HG03045 (cell line): Measurements from ENCODE around the gene PHACTR3.

Source experiments
- ATAC-seq: cut with Tn5 transposase; IDR thresholded peaks from one replicate; pipeline ENCODE4 v1.9.1; 2021; ENCODE audit warnings: mild to moderate bottlenecking, moderate library complexity; ENCODE audit not compliant: unreplicated experiment

PHACTR3 gene

GRCh38 chr20:59688999-59689398 is 84.7 kb downstream of the PHACTR3 start:
- no peak for ATAC-seq

GRCh38 chr20:59690101-59690500 is 85.8 kb downstream of the PHACTR3 start:
- ATAC-seq, result no peak

GRCh38 chr20:59690976-59691375 is 86.6 kb downstream of the PHACTR3 start:
- no peak for ATAC-seq

- no peak for ATAC-seq
These were observed 87.8 kb downstream of the PHACTR3 start for GRCh38 chr20:59692139-59692538.

- ATAC-seq, result no peak
These were observed 89.2 kb downstream of the PHACTR3 start for GRCh38 chr20:59693587-59693986.

- ATAC-seq, result no peak
These were observed 92.1 kb downstream of the PHACTR3 start for GRCh38 chr20:59696476-59696875.

GRCh38 chr20:59697068-59697467 is 92.7 kb downstream of the PHACTR3 start:
- ATAC-seq, result no peak

GRCh38 chr20:59698598-59698997 is 94.3 kb downstream of the PHACTR3 start:
- no peak for ATAC-seq

GRCh38 chr20:59701236-59701635 is 96.9 kb downstream of the PHACTR3 start:
- ATAC-seq, result no peak

- no peak for ATAC-seq
These were observed 98.7 kb downstream of the PHACTR3 start for GRCh38 chr20:59703046-59703445.

- ATAC-seq, result no peak
These were observed 101.5 kb downstream of the PHACTR3 start for GRCh38 chr20:59705651-59706399.

GRCh38 chr20:59706400-59706693 is 102.0 kb downstream of the PHACTR3 start:
- no peak for ATAC-seq

GRCh38 chr20:59708326-59708725 is 104.0 kb downstream of the PHACTR3 start:
- ATAC-seq, result no peak

GRCh38 chr20:59709636-59710035 is 105.3 kb downstream of the PHACTR3 start:
- no peak for ATAC-seq

- ATAC-seq, result no peak
These were observed 113.7 kb downstream of the PHACTR3 start for GRCh38 chr20:59718071-59718470.

- ATAC-seq, result no peak
These were observed 114.4 kb downstream of the PHACTR3 start for GRCh38 chr20:59718751-59719150.

GRCh38 chr20:59720013-59720412 is 115.7 kb downstream of the PHACTR3 start:
- no peak for ATAC-seq

GRCh38 chr20:59721386-59721785 is 117.0 kb downstream of the PHACTR3 start:
- no peak for ATAC-seq

- ATAC-seq, result no peak
These were observed 118.8 kb downstream of the PHACTR3 start for GRCh38 chr20:59723108-59723500.

- ATAC-seq, result no peak
These were observed 119.5 kb downstream of the PHACTR3 start for GRCh38 chr20:59723607-59724456.

- ATAC-seq, result no peak
These were observed 120.4 kb downstream of the PHACTR3 start for GRCh38 chr20:59724457-59725366.
